GM12873 (cell line): ENCODE results near the gene PDIA5.

Experiments
- CTCF ChIP-seq: IDR thresholded peaks from 2 replicates; pipeline ENCODE4 v1.5.1; 2012; ENCODE audit warnings: low read depth, mild to moderate bottlenecking, moderate library complexity, low read length, control low read depth; ENCODE audit not compliant: insufficient read depth; ENCODE audit errors: missing control alignments

PDIA5 gene

GRCh38 chr3:123032057-123032456, 34.8 kb upstream of the PDIA5 start:
- no peak for TF ChIP-seq CTCF

- TF ChIP-seq CTCF = no peak
These were observed 32.7 kb upstream of the PDIA5 start for GRCh38 chr3:123034120-123034519.

GRCh38 chr3:123034996-123035395, 31.8 kb upstream of the PDIA5 start:
- no peak for TF ChIP-seq CTCF

DNA sequence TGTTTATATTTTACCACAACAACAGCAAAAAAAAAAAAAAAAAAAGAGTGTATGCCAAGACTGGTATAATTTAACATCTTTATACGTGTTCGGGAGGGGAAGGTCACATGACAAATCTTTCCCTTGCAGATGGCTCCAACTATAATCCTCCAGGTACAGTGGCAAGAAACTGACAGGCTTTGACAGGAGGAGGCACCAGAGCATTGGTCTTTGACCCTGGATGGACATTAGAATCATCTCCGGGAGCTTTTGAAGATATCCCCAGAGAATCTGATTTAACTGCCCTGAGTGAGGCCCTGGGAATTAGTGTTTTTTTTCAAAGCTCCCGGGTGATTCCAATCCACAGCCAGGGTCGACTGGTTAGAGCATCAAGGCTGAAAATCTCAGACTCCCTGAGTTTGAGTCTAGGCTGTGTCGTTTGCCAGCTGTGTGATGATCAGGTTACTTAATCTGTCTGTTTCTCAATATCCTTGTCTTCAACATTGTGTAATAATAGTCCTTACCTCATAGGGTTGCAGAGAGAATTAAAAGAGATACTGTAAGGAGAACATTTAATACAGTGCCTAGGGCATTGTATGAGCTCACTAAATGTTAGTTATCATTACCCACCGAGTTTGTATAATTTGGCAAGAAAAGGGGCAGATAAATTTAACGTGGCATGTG, 30.3 kb upstream of the PDIA5 start:
- TF ChIP-seq CTCF = no peak

DNA sequence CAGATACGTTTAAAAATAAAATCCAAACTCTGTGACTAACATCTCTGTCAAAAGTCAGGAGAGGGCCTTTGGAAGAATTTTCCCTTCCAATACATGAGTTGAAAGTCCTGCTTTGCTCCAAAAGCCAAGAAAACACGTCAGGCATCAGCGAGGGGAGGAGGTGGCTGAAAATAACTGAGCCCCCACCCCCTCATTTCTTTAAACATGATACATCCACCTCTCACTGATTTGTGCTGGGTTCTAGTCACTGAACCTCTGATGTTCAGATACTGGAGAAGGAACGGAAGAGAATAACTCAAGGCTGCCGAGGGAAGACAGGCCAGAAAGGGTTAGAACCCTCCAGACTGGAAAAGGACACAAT, 29.8 kb upstream of the PDIA5 start:
- no peak for TF ChIP-seq CTCF

DNA sequence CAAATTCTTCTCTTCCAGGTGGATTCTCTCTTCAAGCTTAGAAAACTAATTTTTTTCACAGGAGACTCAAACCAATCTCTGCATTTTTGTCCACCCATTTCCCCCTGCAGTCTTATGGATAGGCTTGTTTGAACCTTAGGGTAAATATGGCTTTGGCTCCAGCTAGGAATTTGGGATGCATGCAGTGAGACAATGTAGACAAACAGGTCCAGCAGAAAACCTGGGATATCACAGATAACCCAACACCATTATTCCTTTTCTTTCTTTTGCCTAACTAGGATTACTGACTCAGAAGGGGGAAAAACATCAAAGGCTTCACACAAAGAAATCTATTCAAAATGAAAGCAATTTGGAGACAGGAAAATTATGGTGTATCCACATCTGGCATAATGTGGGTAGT, 28.1 kb upstream of the PDIA5 start:
- no peak for TF ChIP-seq CTCF

DNA sequence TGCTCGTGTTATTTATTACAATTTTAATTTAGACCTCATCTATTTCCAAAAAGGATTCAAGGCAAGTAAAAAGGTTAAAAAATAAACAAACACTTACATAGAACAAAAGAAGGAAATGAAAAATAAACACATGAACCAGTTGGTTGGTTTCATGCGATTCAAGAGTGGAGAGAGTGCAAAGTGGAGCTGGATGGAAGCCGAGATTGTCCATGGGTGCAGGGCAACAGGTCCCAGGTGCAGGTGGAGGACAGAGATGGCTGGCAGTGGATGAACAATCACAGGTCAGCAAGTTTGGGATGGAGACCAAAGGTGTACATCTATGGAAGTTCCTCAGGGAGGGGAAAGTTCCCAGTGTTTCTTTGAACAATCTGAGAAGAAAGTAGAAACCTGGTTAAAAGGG, 27.6 kb upstream of the PDIA5 start:
- TF ChIP-seq CTCF = no peak
